ENCODE data around the gene DNM2.

The DNM2 gene

GRCh38 chr19:10762656-10763055 is 44.8 kb downstream of the DNM2 start:
- peak overlapping the region; percentile 28 for H3K9ac ChIP-seq (ENCODE audit: low read length)
- H3K36me3 ChIP-seq (ENCODE audit: control insufficient read depth, insufficient read depth, low read length) = peaks cover 6% of the 10 kb centered on the region
- H3K4me1 ChIP-seq (ENCODE audit: control insufficient read depth, insufficient read depth, low read length) = peaks cover 81% of the 10 kb centered on the region

DNA sequence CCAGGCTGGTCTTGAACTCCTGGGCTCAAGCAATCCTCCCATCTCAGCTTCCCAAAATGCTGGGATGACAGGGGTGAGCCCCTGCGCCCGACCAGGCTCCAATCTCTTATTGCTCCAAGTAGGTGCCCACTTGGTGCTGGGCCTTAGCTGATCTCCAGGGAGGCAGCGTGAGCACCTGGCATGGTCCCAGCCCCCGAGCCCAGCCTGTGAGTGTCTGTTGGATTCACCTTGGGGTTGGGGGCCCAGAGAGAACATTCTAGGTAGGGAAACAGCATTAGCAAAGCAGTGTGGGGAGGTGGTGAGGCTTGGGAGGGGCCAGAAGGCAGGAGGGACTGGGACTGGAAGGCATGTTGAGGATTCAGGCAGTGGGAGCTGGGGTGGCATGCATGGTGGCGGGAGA is 45.5 kb downstream of the DNM2 start:
- Histone ChIP-seq H3K4me3 (ENCODE audit: low read length) (no peak overlapping the region), H3K9ac (ENCODE audit: low read length) (no peak overlapping the region), H3K4me1 (ENCODE audit: control insufficient read depth, insufficient read depth, low read length) (peaks cover 86% of the 10 kb centered on the region), H3K9me3 (ENCODE audit: control insufficient read depth, low read length) (no peaks in the 10 kb centered on the region), H3K36me3 (ENCODE audit: control insufficient read depth, insufficient read depth, low read length) (peaks cover 6% of the 10 kb centered on the region), H3K27me3 (ENCODE audit: control insufficient read depth, insufficient read depth, low read length) (no peaks in the 10 kb centered on the region)

More at GRCh38 chr19:10762656-10763055, 44.8 kb downstream of the DNM2 start:
- H3K9me3 ChIP-seq (ENCODE audit: control insufficient read depth, low read length) = no peaks in the 10 kb centered on the region
- H3K4me3 ChIP-seq (ENCODE audit: low read length) = no peak overlapping the region
- no peaks in the 10 kb centered on the region for H3K27me3 ChIP-seq (ENCODE audit: control insufficient read depth, insufficient read depth, low read length)

DNA sequence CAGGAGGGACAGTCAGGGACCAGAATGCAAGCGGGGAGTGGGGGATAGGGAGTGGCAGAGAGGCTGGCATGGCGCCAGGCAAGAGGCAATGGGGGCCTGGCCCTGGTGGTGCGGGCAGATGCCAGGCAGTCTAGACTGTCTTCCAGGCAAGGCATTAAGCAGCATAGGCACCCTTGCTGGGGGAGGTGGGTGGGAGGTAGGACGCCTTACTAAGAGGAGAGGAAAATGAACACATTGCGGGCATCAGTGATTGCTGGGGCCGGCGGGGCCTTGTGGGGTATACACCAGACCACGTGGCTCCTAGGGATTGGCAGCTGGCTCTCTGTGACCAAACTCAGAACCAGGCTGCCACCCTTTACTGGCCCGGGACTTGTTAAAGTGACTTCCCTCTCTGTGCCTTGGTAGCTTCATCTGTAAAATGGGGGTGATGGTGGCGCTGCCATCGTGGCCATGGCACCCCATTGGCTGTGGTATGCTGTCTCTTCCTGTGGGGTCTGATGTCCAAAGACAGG is 46.0 kb downstream of the DNM2 start:
- Histone ChIP-seq H3K36me3 (ENCODE audit: control insufficient read depth, insufficient read depth, low read length) (peaks cover 6% of the 10 kb centered on the region), H3K4me3 (ENCODE audit: low read length) (no peak overlapping the region), H3K4me1 (ENCODE audit: control insufficient read depth, insufficient read depth, low read length) (peaks cover 86% of the 10 kb centered on the region), H3K9ac (ENCODE audit: low read length) (no peak overlapping the region), H3K9me3 (ENCODE audit: control insufficient read depth, low read length) (no peaks in the 10 kb centered on the region), H3K27me3 (ENCODE audit: control insufficient read depth, insufficient read depth, low read length) (no peaks in the 10 kb centered on the region)

- Histone ChIP-seq H3K4me3 (ENCODE audit: low read length) (no peak overlapping the region), H3K27me3 (ENCODE audit: control insufficient read depth, insufficient read depth, low read length) (no peaks in the 10 kb centered on the region), H3K4me1 (ENCODE audit: control insufficient read depth, insufficient read depth, low read length) (peaks cover 87% of the 10 kb centered on the region), H3K9me3 (ENCODE audit: control insufficient read depth, low read length) (no peaks in the 10 kb centered on the region), H3K9ac (ENCODE audit: low read length) (no peak overlapping the region), H3K36me3 (ENCODE audit: control insufficient read depth, insufficient read depth, low read length) (peaks cover 10% of the 10 kb centered on the region)
Observed at GRCh38 chr19:10764340-10764894, 46.5 kb downstream of the DNM2 start.

GRCh38 chr19:10766049-10766623 is 48.3 kb downstream of the DNM2 start:
- H3K9ac ChIP-seq (ENCODE audit: low read length) = peak overlapping the region; percentile 36
- peaks cover 10% of the 10 kb centered on the region for H3K36me3 ChIP-seq (ENCODE audit: control insufficient read depth, insufficient read depth, low read length)
- H3K9me3 ChIP-seq (ENCODE audit: control insufficient read depth, low read length) = no peaks in the 10 kb centered on the region
- no peaks in the 10 kb centered on the region for H3K27me3 ChIP-seq (ENCODE audit: control insufficient read depth, insufficient read depth, low read length)
- peaks cover 82% of the 10 kb centered on the region for H3K4me1 ChIP-seq (ENCODE audit: control insufficient read depth, insufficient read depth, low read length)
- H3K4me3 ChIP-seq (ENCODE audit: low read length) = no peak overlapping the region

DNA sequence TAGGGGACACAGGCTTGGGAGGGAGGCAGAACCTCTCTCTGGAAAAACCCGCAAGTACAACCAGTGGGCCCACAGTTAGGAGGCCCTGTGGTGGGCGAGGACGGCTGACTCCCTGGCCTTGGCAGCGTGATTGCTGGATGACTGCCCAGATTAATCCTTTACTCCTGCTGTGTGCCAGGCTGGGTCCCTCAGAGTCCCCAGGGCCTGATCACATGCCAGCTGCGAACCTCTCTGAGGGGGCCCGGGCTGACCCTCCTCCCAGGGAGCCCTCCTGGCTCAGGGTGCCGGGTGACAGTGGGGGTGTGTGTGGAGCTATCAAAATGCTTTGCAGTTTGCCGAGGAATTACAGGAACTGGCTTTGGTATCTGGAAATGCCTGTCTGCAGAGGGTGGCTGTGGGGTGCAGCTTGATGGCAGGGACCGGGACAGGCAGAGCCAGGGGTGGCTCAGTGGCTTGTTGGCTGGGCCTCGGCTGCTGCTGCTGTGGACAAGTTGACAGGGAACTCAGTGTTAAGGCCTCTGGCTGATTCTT is 48.9 kb downstream of the DNM2 start:
- Histone ChIP-seq H3K4me1 (ENCODE audit: control insufficient read depth, insufficient read depth, low read length) (peaks cover 76% of the 10 kb centered on the region), H3K27me3 (ENCODE audit: control insufficient read depth, insufficient read depth, low read length) (no peaks in the 10 kb centered on the region), H3K36me3 (ENCODE audit: control insufficient read depth, insufficient read depth, low read length) (peaks cover 10% of the 10 kb centered on the region), H3K9ac (ENCODE audit: low read length) (peak overlapping the region; percentile 36), H3K9me3 (ENCODE audit: control insufficient read depth, low read length) (no peaks in the 10 kb centered on the region), H3K4me3 (ENCODE audit: low read length) (no peak overlapping the region)

GRCh38 chr19:10767726-10768125 is 49.8 kb downstream of the DNM2 start:
- Histone ChIP-seq H3K27me3 (ENCODE audit: control insufficient read depth, insufficient read depth, low read length) (no peaks in the 10 kb centered on the region), H3K9me3 (ENCODE audit: control insufficient read depth, low read length) (no peaks in the 10 kb centered on the region), H3K9ac (ENCODE audit: low read length) (no peak overlapping the region), H3K4me3 (ENCODE audit: low read length) (no peak overlapping the region), H3K4me1 (ENCODE audit: control insufficient read depth, insufficient read depth, low read length) (peaks cover 66% of the 10 kb centered on the region), H3K36me3 (ENCODE audit: control insufficient read depth, insufficient read depth, low read length) (peaks cover 4% of the 10 kb centered on the region)

GRCh38 chr19:10768369-10768768 is 50.5 kb downstream of the DNM2 start:
- no peaks in the 10 kb centered on the region for H3K27me3 ChIP-seq (ENCODE audit: control insufficient read depth, insufficient read depth, low read length)
- peaks cover 4% of the 10 kb centered on the region for H3K36me3 ChIP-seq (ENCODE audit: control insufficient read depth, insufficient read depth, low read length)
- H3K4me3 ChIP-seq (ENCODE audit: low read length) = no peak overlapping the region
- no peaks in the 10 kb centered on the region for H3K9me3 ChIP-seq (ENCODE audit: control insufficient read depth, low read length)
- peaks cover 59% of the 10 kb centered on the region for H3K4me1 ChIP-seq (ENCODE audit: control insufficient read depth, insufficient read depth, low read length)
- H3K9ac ChIP-seq (ENCODE audit: low read length) = no peak overlapping the region

- H3K4me3 ChIP-seq (ENCODE audit: low read length) = no peak overlapping the region
- no peaks in the 10 kb centered on the region for H3K27me3 ChIP-seq (ENCODE audit: control insufficient read depth, insufficient read depth, low read length)
- H3K9ac ChIP-seq (ENCODE audit: low read length) = no peak overlapping the region
- H3K9me3 ChIP-seq (ENCODE audit: control insufficient read depth, low read length) = no peaks in the 10 kb centered on the region
- H3K4me1 ChIP-seq (ENCODE audit: control insufficient read depth, insufficient read depth, low read length) = peaks cover 57% of the 10 kb centered on the region
- H3K36me3 ChIP-seq (ENCODE audit: control insufficient read depth, insufficient read depth, low read length) = peaks cover 4% of the 10 kb centered on the region
Observed at GRCh38 chr19:10768936-10769335, 51.1 kb downstream of the DNM2 start.

DNA sequence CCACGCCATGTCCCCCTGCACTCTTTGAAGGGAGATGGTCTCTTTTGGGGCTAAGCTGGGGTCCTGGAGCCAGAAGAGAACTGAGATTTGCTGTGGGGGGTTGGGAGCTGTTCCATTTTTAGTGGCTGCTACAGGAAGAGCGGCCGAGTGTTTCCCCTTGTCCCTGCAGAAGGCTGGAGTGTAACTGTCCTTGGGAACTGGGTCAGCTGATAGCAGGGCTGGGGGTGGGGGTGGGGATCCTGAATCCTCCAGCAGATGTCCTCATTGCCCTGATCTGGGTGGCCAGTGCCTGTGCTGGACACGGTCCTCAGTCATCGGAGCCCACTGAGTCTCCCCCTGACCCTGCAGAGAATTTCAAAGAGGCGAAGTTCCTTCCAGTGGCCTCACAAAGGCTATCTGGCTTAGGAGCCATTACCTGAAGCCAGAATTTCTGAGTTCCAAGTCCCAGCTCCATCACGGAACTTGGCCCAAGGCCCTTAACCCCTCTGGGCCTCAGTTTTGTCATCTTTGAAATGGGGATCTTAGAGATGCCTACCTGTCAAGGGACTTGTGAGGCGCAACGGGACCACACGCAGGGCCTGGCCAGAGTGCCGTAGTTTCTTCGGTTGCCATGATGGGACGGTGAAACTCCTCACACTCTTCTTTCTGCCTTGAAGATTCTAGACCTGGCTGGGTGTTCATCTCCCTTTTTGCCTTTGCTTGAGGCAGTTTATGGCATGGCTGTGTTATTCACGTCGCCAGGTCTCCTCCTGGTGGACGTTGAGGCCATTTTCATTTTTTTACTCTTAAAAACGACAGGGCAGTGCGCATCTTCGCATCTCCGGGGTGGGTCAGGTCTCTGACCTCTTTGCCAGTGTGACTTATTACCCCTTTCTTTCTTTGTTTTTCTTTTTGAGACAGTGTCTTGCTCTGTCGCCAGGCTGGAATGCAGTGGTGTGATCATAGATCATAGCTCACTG is 51.9 kb downstream of the DNM2 start:
- Histone ChIP-seq H3K9me3 (ENCODE audit: control insufficient read depth, low read length) (no peaks in the 10 kb centered on the region), H3K4me1 (ENCODE audit: control insufficient read depth, insufficient read depth, low read length) (peaks cover 50% of the 10 kb centered on the region), H3K9ac (ENCODE audit: low read length) (no peak overlapping the region), H3K27me3 (ENCODE audit: control insufficient read depth, insufficient read depth, low read length) (no peaks in the 10 kb centered on the region), H3K4me3 (ENCODE audit: low read length) (no peak overlapping the region), H3K36me3 (ENCODE audit: control insufficient read depth, insufficient read depth, low read length) (peaks cover 4% of the 10 kb centered on the region)

GRCh38 chr19:10773969-10774368 is 56.1 kb downstream of the DNM2 start:
- no peaks in the 10 kb centered on the region for H3K9me3 ChIP-seq (ENCODE audit: control insufficient read depth, low read length)
- H3K36me3 ChIP-seq (ENCODE audit: control insufficient read depth, insufficient read depth, low read length) = peaks cover 9% of the 10 kb centered on the region
- no peaks in the 10 kb centered on the region for H3K27me3 ChIP-seq (ENCODE audit: control insufficient read depth, insufficient read depth, low read length)
- H3K4me1 ChIP-seq (ENCODE audit: control insufficient read depth, insufficient read depth, low read length) = peaks cover 18% of the 10 kb centered on the region
- no peak overlapping the region for H3K9ac ChIP-seq (ENCODE audit: low read length)
- no peak overlapping the region for H3K4me3 ChIP-seq (ENCODE audit: low read length)

DNA sequence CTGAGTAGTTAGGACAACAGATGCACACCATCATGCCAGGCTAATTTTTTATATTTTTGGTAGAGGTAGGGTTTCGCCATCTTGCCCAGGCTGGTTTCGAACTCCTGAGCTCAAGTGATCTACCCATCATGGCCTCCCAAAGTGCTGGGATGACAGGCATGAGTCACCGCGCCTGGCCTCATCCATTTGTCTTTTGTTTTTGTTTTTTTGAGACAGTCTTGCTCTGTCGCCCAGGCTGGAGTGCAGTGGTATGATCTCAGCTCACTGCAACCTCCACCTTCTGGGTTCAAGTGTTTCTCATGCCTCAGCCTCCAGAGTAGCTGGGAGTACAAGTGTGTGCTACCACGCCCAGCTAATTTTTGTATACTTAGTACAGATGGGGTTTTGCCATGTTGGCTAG is 57.0 kb downstream of the DNM2 start:
- Histone ChIP-seq H3K4me1 (ENCODE audit: control insufficient read depth, insufficient read depth, low read length) (peaks cover 9% of the 10 kb centered on the region), H3K4me3 (ENCODE audit: low read length) (no peak overlapping the region), H3K36me3 (ENCODE audit: control insufficient read depth, insufficient read depth, low read length) (peaks cover 10% of the 10 kb centered on the region)

More for the DNA sequence above, 57.0 kb downstream of the DNM2 start:
- no peak overlapping the region for H3K9ac ChIP-seq (ENCODE audit: low read length)
- no peaks in the 10 kb centered on the region for H3K9me3 ChIP-seq (ENCODE audit: control insufficient read depth, low read length)
- H3K27me3 ChIP-seq (ENCODE audit: control insufficient read depth, insufficient read depth, low read length) = no peaks in the 10 kb centered on the region
